ENCODE measurements around the gene WNT16.

Gene WNT16

DNA sequence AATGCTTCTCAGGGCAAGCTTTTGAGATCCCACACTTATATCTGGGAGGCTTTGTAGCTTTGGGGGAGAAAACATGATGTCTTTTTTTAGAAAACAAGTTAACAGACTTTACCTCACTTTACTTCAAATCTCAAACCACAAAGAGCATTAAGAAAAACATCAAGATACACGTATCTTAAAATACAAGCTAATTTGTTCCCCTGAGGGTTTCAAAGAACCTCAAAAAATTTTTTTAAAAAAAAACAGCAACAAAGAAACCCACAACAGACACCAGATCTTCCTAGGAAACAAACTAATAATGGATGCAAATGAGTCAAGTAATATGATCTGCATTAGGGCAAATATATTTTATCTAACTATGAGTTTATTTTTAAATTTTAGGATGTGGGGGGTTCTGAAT, 42.6 kb downstream of the WNT16 start:
- no peak for TF ChIP-seq YY1 (IDR thresholded peaks at IDR 0.05; ENCODE audit: insufficient read depth, insufficient read length)
- TF ChIP-seq SUZ12 (IDR thresholded peaks at IDR 0.05; ENCODE audit: extremely low read depth, insufficient read depth, insufficient read length): no peak
- no peak for TF ChIP-seq ZNF274 (IDR thresholded peaks at IDR 0.05; ENCODE audit: low read depth, low read length)
- no peaks in the 10 kb centered on the region for H3K9me3 ChIP-seq (ENCODE audit: insufficient read depth, low read length)
- H3K27me3 ChIP-seq (ENCODE audit: insufficient read depth, insufficient read length): no peaks in the 10 kb centered on the region
- H3K36me3 ChIP-seq (ENCODE audit: insufficient read depth, insufficient read length, low read length): peaks cover 49% of the 10 kb centered on the region
- H3K4me3 ChIP-seq (ENCODE audit: insufficient read length, low read depth): no peak overlapping the region
- no peak overlapping the region for H3K9ac ChIP-seq (ENCODE audit: insufficient read length, low read depth)
- no peaks in the 10 kb centered on the region for H3K4me1 ChIP-seq (ENCODE audit: insufficient read depth, insufficient read length)
- no peak for DNase-seq (ENCODE audit: low read depth, low spot score)

DNA sequence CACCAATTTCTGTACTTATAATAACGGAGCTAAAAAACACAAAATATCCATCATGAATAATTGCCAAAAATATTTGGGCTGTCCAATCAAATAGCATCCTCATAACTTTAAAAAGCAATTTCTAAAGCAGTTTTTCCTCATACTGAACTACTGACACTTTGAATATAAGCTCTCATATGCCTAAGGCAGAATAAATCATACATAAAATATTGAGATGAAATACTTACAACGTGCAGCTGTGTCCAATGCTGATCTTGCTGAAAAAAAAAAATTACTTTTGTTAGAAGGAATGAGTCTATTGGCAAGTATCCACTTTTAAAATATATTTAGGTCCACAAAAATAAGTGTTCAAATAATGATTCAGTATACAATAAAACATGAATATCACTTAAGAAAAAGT, 43.1 kb downstream of the WNT16 start:
- Histone ChIP-seq H3K36me3 (ENCODE audit: insufficient read depth, insufficient read length, low read length) (peaks cover 51% of the 10 kb centered on the region), H3K27me3 (ENCODE audit: insufficient read depth, insufficient read length) (no peaks in the 10 kb centered on the region), H3K4me3 (ENCODE audit: insufficient read length, low read depth) (no peak overlapping the region), H3K4me1 (ENCODE audit: insufficient read depth, insufficient read length) (no peaks in the 10 kb centered on the region), H3K9me3 (ENCODE audit: insufficient read depth, low read length) (no peaks in the 10 kb centered on the region), H3K9ac (ENCODE audit: insufficient read length, low read depth) (no peak overlapping the region)
- no peak for TF ChIP-seq SUZ12 (IDR thresholded peaks at IDR 0.05; ENCODE audit: extremely low read depth, insufficient read depth, insufficient read length)
- TF ChIP-seq ZNF274 (IDR thresholded peaks at IDR 0.05; ENCODE audit: low read depth, low read length): no peak
- no peak for TF ChIP-seq YY1 (IDR thresholded peaks at IDR 0.05; ENCODE audit: insufficient read depth, insufficient read length)
- DNase-seq (ENCODE audit: low read depth, low spot score): no peak

DNA sequence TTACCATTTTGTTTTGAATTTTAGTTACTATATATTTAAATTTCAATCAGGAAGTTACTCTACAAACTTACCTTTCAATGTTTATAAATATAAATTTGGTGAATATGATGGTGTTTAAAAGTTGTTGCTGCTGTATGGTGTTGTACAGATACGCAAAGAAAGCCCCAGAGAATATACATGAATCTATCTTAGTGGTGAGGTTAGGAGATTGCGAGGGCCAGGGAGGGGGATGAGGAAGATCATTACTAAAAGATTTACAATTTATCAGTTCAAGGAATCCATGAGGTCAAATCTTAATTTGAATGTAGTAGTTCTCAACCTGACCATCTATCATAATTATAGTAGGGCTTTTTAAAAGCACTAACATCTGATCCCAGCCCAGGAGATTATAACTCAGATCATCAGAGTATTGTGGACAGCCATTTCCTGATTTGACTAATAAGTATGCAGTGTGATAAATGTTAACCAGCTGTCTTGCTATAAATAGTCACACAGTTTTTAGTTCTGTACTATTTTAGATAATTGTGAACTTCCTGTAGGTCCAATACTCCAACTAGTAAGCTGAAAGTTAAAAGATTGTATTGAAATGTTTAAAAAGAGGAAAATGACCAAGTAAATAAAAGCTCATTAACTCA, 43.7 kb downstream of the WNT16 start:
- H3K36me3 ChIP-seq (ENCODE audit: insufficient read depth, insufficient read length, low read length): peaks cover 51% of the 10 kb centered on the region
- no peaks in the 10 kb centered on the region for H3K9me3 ChIP-seq (ENCODE audit: insufficient read depth, low read length)
- TF ChIP-seq SUZ12 (IDR thresholded peaks at IDR 0.05; ENCODE audit: extremely low read depth, insufficient read depth, insufficient read length) (no peak), ZNF274 (IDR thresholded peaks at IDR 0.05; ENCODE audit: low read depth, low read length) (no peak), YY1 (IDR thresholded peaks at IDR 0.05; ENCODE audit: insufficient read depth, insufficient read length) (no peak)
- H3K4me3 ChIP-seq (ENCODE audit: insufficient read length, low read depth): no peak overlapping the region
- no peak overlapping the region for H3K9ac ChIP-seq (ENCODE audit: insufficient read length, low read depth)
- no peak for DNase-seq (ENCODE audit: low read depth, low spot score)
- H3K27me3 ChIP-seq (ENCODE audit: insufficient read depth, insufficient read length): no peaks in the 10 kb centered on the region
- no peaks in the 10 kb centered on the region for H3K4me1 ChIP-seq (ENCODE audit: insufficient read depth, insufficient read length)

DNA sequence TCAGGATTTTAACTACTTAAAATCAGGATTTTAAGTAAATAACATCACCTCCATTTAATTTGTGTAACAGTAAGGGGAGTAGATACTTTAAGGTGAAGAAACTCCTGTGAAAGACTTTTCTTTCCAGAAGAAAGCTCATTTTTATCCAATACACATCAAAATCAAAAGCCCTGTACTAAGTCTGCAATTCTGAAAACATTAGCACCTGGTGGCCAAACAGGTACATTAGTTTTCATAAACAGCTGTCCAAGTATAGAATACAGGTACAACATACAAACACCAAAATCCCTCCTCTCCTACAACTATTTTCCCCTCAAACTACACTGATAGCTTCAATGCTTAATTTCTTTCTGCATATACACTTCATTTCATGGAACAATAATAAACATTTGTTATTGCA, 44.4 kb downstream of the WNT16 start:
- Histone ChIP-seq H3K9ac (ENCODE audit: insufficient read length, low read depth) (no peak overlapping the region), H3K27me3 (ENCODE audit: insufficient read depth, insufficient read length) (no peaks in the 10 kb centered on the region), H3K9me3 (ENCODE audit: insufficient read depth, low read length) (no peaks in the 10 kb centered on the region), H3K4me1 (ENCODE audit: insufficient read depth, insufficient read length) (no peaks in the 10 kb centered on the region), H3K4me3 (ENCODE audit: insufficient read length, low read depth) (no peak overlapping the region), H3K36me3 (ENCODE audit: insufficient read depth, insufficient read length, low read length) (peaks cover 55% of the 10 kb centered on the region)
- DNase-seq (ENCODE audit: low read depth, low spot score): no peak
- TF ChIP-seq SUZ12 (IDR thresholded peaks at IDR 0.05; ENCODE audit: extremely low read depth, insufficient read depth, insufficient read length): no peak
- no peak for TF ChIP-seq YY1 (IDR thresholded peaks at IDR 0.05; ENCODE audit: insufficient read depth, insufficient read length)
- TF ChIP-seq ZNF274 (IDR thresholded peaks at IDR 0.05; ENCODE audit: low read depth, low read length): no peak

DNA sequence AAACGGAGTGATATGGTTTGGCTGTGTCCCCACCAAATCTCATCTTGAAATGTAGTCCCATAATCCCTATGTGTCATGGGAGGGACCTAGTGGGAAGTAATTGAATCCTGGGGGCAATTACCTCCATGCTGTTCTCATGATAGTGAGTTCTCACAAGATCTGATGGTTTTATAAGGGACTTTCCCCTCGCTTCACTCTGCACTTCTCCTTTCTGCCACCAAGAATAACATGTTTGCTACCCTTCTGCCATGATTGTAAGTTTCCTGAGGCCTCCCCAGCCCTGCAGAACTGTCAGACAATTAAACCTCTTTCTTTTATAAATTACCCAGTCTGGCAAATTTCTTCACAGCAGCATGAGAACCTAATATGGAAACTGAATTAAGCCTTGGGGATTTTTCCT, 48.2 kb downstream of the WNT16 start:
- H3K4me1 ChIP-seq (ENCODE audit: insufficient read depth, insufficient read length): no peaks in the 10 kb centered on the region
- H3K9me3 ChIP-seq (ENCODE audit: insufficient read depth, low read length): no peaks in the 10 kb centered on the region
- H3K36me3 ChIP-seq (ENCODE audit: insufficient read depth, insufficient read length, low read length): peaks cover 65% of the 10 kb centered on the region
- TF ChIP-seq ZNF274 (IDR thresholded peaks at IDR 0.05; ENCODE audit: low read depth, low read length) (no peak), YY1 (IDR thresholded peaks at IDR 0.05; ENCODE audit: insufficient read depth, insufficient read length) (no peak), SUZ12 (IDR thresholded peaks at IDR 0.05; ENCODE audit: extremely low read depth, insufficient read depth, insufficient read length) (no peak)
- no peak overlapping the region for H3K4me3 ChIP-seq (ENCODE audit: insufficient read length, low read depth)
- no peak overlapping the region for H3K9ac ChIP-seq (ENCODE audit: insufficient read length, low read depth)
- H3K27me3 ChIP-seq (ENCODE audit: insufficient read depth, insufficient read length): no peaks in the 10 kb centered on the region
- no peak for DNase-seq (ENCODE audit: low read depth, low spot score)

DNA sequence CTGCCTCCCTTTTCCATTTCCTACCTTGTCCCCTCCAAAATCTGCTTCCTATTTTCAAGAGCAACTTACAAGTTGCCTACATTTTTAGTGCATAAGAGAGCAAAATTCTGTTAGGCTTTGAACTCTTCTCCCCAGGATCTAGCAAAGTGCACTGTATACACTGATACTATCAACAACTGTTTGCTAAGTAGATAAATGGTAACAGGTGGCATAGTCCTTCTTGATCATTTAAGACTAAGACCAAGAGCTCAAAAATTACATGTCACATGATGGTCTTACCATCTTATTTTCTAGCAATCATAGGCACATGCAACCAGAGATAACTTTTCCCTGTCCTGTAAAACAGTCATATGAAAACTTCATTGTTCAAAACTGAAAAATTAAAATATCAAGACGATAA, 51.1 kb downstream of the WNT16 start:
- no peaks in the 10 kb centered on the region for H3K9me3 ChIP-seq (ENCODE audit: insufficient read depth, low read length)
- TF ChIP-seq YY1 (IDR thresholded peaks at IDR 0.05; ENCODE audit: insufficient read depth, insufficient read length) (no peak), SUZ12 (IDR thresholded peaks at IDR 0.05; ENCODE audit: extremely low read depth, insufficient read depth, insufficient read length) (no peak), ZNF274 (IDR thresholded peaks at IDR 0.05; ENCODE audit: low read depth, low read length) (no peak)
- DNase-seq (ENCODE audit: low read depth, low spot score): no peak
- H3K36me3 ChIP-seq (ENCODE audit: insufficient read depth, insufficient read length, low read length): peaks cover 58% of the 10 kb centered on the region
- no peaks in the 10 kb centered on the region for H3K4me1 ChIP-seq (ENCODE audit: insufficient read depth, insufficient read length)
- H3K27me3 ChIP-seq (ENCODE audit: insufficient read depth, insufficient read length): no peaks in the 10 kb centered on the region
- H3K9ac ChIP-seq (ENCODE audit: insufficient read length, low read depth): no peak overlapping the region
- no peak overlapping the region for H3K4me3 ChIP-seq (ENCODE audit: insufficient read length, low read depth)

DNA sequence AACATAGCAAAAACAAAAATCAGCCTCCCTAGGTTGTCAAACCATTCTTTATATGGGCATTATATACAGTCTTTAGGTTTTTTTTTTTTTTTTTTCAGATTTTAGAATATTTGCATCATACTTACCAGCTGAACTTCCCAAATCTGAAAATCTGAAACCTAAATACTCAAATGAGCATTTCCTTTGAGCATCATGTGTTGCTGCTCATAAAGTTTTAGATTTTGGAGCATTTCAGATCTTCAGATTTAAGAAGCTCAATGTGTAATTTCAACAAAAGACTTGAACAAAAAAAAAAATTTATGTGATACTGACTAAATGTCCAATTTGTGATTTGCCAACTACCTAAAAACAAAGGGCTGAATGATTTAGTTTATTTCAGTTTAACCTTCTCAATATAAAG, 53.7 kb downstream of the WNT16 start:
- Histone ChIP-seq H3K9me3 (ENCODE audit: insufficient read depth, low read length) (no peaks in the 10 kb centered on the region), H3K27me3 (ENCODE audit: insufficient read depth, insufficient read length) (no peaks in the 10 kb centered on the region), H3K9ac (ENCODE audit: insufficient read length, low read depth) (no peak overlapping the region), H3K36me3 (ENCODE audit: insufficient read depth, insufficient read length, low read length) (peaks cover 33% of the 10 kb centered on the region), H3K4me3 (ENCODE audit: insufficient read length, low read depth) (no peak overlapping the region), H3K4me1 (ENCODE audit: insufficient read depth, insufficient read length) (no peaks in the 10 kb centered on the region)
- no peak for TF ChIP-seq YY1 (IDR thresholded peaks at IDR 0.05; ENCODE audit: insufficient read depth, insufficient read length)
- no peak for TF ChIP-seq SUZ12 (IDR thresholded peaks at IDR 0.05; ENCODE audit: extremely low read depth, insufficient read depth, insufficient read length)
- TF ChIP-seq ZNF274 (IDR thresholded peaks at IDR 0.05; ENCODE audit: low read depth, low read length): no peak
- no peak for DNase-seq (ENCODE audit: low read depth, low spot score)

Data from NT2/D1 (cell line).